CD4-positive, alpha-beta T cell treated with Interleukin-10 for 1 hour (primary cell): ENCODE data around the gene SORBS2.

Experiments
- DNase-seq: peaks from one replicate; pipeline ENCODE4 v3.0.0-alpha.2; 2020

SORBS2 gene

DNA sequence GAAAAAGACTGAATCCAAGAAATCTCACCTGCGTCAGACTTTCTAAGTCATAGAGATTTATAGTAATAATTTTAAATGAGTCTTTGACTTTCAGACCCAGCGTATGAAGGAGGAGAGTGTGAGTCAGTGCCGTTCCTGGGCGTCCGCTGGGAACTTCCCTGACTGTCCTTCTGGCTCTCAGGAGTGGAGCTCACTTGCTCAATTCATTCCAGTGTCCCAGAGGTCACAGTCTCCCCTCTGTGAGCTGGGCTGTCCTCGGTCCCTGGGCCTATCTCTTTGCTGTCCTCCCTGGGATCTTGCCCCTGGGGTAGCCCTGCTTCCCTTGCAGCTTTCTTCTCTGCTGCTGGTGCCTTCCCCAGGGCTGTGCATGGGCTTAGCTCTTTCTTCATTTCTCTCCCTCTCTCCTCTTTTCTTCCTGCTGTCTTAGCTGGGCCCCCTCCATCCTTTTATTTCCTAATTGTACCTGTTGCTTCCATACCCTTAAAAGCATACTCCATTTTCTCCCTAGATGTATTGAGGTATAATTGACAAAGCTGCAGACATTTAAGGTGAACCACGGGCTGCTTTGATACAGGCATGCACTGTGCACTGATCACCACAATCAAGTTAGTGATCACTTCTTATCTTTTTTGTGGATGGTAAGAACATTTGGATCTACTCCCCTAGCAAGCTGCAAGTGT, 11.6 kb downstream of the SORBS2 start:
- no peak for DNase-seq

DNA sequence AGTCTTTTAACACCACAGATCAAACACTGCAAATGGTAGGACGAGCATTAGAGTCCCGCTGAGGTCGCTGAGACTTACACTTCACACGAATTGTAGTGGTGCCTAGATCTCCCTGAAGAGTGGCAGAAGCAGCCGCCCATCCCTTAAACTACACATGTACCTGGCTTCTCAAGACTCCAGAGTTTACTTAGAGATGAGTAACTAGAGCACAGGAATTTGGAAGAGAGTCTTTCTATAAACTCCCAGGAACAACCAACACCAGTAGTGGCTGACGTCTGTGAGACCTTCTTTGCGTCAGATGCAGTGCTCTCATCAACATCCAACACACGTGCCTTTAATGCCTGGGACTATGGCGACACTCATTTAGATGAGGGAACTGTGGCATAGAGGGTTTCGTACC, 12.6 kb downstream of the SORBS2 start:
- DNase-seq, result no peak

DNA sequence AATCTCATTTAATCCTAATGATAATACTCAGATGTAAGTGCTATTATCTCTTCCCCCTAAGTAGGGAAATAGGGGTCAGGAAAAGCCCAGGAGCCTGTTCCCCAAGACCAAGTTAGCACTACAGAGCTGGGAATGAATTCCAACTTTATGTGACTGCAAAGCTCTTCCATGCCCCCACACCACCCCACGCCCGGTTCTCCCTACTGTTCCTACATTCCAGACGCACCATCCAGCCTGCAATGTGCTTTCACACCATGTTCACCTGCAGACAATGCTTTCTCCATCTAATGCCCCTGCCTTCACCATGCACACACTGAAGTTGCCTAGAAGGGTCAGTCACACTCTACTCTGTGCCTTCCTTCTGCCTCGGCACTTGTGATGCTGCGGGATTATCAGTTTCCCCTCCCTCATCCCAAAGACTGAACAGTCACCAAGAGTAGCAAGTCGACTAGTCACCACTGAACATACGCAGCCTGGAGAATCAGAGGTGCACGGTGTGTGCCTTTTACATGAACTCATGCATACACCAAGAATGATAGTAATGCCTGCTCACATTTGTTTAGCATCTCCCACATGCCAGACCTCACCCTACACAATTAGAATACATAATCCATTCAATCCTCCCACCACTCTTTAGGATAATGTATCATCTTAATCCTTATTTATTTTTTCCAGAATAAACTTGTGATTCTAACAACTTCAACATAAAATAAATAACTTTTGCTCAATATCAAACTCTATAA, 14.2 kb downstream of the SORBS2 start:
- DNase-seq, result no peak

DNA sequence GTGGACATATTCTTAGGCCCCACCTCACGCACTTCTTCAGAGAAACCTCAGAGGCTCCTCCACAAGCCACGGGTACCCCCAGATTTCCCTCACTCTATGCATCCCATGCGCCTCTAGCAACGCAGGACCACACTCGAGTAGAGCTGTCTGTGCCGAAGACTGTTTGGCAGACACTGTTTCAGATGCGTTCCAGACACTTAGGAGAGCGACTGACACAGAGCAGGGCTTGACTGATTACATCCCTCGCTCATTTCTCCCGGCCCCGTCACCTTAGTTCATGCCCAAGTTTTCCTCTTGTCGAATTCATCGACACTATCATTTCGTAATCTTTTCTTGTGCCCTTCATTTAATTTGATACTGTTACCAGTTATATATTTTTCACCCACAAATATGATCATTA, 15.0 kb downstream of the SORBS2 start:
- DNase-seq, result no peak

DNA sequence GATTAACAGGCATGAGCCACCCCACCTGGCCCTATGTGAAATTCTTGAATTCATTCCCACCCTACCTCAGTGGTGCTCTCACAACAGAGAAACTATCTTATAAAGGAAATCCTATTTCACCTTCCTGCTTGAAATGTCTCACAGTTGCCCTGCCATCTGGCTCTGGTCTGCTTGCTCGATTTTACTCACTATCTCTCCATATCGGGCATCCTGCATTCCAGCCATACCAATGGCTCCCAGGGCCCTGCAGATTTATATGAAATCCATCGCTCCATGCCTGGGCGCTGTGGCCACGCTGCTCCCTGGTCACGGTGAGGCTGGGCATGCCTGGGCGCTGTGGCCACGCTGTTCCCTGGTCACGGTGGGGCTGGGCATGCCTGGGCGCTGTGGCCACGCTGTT, 15.8 kb downstream of the SORBS2 start:
- DNase-seq, result no peak

DNA sequence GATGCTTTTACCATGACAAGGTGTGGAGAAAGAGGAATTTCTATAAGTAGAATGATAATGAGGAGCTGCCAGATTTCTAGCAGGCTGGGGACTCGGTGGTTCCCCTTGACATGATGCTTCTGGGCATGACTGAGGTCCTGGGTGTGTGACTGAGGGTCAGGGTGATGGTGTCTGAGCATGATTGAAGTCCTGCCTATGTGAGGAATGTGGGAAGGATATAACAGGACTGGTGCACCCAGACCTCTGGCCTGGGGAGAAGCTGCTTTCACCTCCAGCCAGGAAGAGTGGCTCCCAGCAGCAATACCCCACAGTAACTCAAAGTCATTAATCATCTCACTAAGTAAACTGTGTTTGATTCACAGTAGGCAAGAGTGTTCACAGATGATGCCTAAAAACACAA, 17.4 kb downstream of the SORBS2 start:
- no peak for DNase-seq

DNA sequence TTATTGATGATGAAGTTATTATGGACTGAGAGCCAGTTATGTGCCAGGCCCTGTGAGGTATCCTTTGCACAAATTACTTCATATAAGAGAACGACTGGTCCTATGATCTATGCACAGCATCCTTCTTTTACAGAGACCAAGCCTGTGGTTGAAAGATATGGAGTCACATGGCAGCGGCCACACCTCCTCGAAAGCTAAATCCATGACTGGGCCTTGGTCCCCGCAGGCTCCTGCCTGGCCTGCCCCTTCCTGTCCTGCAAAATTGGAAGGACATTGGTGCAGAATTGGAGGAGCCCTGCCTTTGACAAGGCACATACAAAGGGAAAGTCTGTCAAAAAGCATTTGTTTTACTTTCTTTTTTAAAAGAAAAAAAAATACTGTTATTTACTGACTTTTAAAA, 18.3 kb downstream of the SORBS2 start:
- DNase-seq, result no peak

DNA sequence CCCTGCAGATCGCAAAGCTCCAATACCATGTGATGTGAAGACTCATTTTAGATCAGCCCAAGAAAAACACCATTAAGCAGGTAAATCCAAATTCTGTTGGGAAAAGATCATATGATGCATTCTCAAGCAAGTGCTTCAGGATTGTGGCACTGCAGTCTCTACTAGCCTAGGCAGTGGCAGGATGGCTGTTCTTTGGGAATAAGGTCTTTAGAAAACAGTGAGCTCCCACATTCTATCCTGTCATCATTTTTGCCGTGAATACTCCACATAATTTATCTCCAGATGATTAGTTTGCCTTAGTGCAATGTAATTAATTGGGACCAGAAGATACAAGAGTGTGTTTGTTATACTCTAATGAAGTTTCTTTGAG, 18.9 kb downstream of the SORBS2 start:
- no peak for DNase-seq

DNA sequence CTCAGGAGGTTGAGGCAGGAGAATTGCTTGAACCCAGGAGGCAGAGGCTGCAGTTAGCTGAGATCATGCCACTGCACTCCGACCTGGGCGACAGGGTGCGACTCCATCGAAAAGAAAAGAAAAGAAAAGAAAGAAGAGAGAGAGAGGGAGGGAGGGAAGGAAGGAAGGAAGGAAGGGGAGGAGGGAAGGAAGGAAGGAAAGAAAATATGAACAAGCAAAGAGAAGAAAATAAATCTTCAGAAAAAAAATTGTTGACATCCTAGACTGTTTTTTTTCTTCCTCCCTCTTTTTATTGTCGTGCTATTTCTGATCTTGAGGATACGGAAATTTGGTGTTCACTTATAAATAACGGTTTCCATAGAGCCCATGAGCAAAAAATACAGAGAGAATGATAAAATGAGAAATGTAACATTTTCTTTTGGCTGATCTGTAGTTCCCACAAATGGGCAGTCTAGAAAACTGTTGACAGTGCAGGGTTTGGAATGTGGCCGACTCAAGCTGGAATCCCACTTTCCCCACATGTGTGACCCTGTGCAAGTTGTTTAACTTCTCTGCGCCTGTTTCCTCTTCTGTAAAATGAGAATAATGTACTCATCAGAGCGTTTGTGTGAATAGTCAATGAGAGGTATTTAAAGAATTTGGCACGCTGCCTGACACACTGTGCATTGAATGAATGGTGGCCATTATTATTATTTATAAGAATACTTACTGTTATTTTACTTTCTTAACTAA, 19.4 kb downstream of the SORBS2 start:
- no peak for DNase-seq

DNA sequence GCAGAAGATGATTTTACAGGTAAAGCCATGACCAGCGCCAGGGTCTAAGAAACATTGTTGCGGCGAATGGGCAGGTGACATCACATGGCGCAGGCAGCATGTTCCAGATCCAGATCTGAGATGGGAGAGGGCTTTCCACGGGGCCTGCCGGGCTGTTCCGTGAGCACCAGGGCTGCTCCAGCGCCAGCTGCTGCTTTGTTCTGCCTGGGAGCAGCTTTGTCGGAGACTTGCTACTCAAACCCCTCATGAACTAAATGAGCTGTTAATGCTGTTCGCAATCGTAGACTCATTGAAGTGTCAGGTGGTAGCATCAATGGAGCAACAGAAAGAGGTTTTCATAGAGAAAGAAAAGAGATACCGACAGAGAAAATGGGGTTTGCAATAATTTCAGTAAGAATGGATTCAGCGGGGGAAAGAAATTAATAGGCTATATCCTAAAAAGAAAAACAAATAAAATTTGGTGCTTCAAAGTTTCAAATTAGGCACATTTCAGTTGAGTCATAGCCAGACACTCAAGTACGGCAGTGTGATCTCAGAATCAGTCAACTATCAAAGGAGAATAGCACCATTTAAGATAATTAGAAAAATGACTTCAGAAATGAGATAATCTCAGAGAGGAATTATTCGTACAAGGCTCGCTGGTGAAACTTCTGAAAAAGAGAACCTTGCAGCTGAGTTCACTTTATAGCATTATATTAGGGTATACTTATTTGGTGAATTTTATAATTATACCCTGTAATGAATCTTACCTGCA, 23.9 kb downstream of the SORBS2 start:
- DNase-seq, result no peak

DNA sequence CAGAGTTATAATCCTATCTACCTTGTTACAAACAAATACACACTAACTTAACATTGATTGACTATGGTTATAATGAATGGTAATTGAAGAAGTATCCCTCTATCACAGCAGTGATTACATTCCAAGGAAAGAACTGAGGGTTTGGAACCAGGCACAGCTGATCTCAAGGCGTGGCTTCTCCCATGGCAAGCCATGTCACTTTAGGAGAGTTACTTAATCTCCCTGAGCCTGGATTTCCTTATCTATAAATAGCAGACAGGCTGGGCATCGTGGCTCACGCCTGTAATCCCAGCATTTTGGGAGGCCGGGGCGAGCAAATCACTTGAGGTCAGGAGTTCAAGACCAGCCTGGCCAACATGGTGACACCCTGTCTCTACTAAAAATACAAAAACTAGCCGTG, 25.6 kb downstream of the SORBS2 start:
- no peak for DNase-seq

DNA sequence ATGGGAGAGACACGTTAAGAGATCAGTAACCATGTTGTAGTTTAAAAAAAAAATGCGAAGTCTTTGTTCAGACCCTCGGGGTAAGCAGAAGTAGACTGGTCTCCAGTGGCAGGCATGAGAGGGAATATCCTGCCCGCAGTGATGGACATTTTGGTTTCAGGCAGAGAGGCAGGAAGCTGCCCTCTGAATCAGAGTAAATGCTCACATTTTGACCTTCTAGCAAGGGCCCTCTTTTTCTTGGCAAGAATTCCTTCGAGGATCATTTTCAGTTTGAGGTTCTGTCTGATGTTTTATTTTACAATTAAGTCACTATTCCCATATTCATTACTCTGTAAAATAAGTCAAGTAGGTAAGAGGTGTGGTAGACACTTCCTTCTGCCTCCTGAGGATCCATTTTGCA, 28.4 kb downstream of the SORBS2 start:
- DNase-seq, result no peak

DNA sequence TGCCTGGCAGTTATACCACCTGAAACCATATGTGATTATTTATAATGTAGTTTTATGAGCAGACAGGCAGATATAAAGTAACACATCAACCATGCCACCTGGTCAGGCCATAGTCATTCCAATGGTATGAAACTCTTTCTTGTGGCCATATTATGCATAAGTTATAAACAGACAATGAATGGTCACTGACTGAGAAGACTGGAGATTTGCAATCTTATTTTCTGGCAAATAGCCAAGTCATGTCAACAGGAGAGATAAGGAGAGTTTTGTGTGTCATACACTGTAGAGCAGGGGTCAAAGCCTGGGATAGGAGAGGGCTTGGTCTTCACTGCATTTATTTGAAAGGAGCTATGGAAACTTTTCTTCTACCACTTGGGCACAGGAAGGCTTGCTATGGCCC, 29.5 kb downstream of the SORBS2 start:
- no peak for DNase-seq

DNA sequence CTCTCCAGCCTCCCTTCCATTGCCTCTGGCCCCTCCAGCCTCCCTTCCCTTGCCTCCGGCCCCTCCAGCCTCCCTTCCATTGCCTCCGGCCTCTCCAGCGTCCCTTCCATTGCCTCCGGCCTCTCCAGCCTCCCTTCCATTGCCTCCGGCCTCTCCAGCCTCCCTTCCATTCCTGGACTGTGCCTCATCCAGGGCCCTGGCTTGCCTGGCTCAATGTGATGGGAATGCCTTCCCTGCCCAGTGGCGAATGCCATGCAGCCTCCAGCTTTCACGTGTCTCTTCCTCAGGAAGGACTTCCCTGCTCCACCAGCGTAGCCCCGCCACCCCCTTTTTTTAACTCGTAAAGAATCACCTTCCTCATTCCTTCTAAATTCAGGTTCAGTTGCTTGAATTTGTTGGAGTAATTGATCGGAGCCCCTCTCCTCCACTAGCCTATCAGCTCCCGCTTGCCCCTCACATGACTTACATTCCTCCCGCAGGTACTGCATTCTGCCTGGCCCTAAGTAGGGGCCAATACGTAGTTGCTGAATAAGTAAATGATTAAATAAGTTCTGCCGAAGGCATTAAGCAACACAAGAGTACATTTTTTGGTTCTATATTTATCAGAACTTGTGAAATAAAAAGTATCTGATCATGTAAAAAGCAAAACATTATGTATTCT, 30.3 kb downstream of the SORBS2 start:
- DNase-seq, result no peak

DNA sequence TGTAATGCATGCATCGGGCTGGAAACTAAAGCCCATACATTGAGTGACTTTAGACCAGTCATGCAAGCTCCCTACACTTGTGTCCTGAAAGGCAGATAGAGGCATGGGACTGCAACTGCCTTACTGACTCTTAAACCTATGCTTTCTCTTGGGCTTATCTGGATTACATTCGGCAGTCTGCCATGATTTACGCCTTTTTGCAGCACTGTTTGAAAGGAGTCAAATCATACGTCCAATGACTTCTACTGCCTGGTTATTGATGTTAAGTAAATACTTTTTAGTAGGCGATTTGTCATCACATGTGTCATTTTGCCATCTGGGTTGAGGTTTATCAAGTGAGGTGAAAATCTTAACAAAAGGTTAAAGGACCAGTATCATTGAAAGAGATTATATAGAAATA, 31.5 kb downstream of the SORBS2 start:
- no peak for DNase-seq

DNA sequence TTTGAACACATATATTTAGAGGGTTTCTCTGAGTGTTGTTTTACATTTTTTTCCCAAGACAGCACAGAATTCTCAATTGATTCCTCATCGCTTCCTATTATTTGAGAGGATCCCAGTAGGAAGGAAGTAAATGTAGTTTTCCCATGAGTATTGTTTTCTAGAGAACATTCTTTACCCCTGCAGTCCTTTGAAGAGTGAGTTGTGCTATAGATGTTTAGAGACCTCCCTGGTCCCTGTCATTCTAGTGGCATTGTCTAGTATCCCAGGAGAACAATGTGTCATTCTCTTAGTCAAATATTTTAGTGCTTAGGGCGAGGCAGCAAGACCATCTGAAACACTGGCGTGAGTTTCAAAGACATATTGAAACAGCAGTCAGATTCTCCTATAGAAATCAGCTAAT, 32.5 kb downstream of the SORBS2 start:
- no peak for DNase-seq

DNA sequence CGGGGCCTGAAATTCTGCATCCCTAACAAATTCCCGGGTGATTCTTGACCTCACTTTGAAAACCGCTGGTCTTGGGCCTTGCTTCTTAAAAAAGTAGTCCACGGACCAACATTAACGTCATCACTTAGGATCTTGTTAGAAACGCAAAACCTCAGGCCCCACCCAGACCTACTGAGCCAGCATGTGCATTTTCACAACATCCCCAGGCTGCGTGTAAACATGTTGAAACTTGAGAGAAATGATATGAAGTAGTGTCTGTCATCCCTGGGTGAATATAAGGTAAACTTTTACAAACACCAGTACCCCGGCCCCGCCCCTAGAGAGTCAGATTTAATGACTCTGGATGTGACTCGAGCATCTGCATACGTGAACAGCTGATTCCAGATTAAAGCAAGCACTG, 33.7 kb downstream of the SORBS2 start:
- DNase-seq, result no peak

DNA sequence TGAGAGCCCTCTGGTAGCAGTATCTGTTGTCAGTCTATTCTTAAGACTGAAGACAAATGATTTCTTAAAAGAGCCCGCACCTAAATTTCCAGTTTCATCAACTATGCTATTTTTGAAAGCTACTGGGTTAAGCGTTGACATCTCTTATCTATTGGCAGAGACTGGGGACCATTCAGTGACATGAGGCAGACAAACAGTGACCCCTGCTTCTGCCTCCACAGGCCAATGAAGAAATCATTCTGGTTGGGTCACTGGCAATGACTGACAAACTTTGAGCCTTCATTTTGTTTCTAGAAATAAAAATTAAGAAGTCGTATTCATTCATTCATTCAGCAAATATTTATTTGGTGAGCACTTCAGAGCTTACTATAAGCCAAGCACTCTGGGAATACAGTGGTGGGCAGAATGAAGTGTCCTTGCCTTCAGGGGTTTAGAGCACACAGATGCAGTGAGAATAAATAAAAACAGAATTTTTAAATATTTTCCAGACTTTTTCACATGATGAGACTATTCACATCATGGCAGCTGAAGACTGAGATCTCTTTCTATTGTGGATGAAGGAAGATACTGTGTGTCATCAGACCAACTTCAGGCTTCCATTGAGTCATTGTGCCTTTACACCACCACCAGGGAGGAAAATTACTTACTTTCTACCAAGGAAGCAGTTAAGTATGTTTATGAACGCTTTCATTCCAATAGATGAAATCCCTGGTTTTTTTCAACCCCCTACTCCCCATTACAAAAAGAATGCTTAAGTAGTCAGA, 36.0 kb downstream of the SORBS2 start:
- DNase-seq, result no peak

DNA sequence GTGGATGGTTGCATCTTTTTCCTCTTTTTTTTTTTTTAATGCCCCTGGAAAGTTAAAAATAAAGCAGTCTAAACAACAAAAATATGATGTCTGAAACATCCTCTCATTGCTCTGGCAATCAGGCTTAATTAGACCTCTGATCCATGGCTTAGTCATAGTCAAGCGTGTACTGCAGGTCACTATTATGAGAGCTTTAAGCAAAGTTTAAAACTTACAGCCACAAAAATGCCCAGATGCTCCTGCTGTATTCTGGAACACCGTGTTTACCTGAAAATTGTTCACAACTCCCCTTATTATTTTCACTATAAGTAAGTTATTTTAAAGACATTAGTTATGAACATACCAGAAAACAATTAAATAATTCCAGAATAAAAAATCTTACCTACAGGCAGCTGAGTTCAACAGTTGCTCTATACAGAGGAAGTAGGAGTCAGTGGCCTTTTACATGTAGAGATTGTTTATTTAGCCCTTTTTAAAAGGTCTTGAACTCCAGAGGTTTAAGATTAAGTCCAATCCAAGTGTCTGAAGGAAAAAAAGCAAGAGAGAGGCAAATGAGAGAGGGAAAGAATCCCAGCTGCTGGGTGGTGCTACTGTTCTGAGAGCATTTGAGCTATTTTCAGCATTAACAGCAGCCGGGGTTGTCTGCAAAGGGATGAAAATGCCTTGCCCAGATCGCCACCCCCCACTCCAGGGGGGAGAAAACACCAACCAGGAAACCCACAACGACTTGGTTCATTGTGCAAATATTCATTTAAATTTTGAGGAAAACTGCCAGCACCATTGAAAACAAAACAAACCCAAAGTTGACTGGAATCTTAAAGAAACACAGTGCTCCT, 36.9 kb downstream of the SORBS2 start:
- no peak for DNase-seq

DNA sequence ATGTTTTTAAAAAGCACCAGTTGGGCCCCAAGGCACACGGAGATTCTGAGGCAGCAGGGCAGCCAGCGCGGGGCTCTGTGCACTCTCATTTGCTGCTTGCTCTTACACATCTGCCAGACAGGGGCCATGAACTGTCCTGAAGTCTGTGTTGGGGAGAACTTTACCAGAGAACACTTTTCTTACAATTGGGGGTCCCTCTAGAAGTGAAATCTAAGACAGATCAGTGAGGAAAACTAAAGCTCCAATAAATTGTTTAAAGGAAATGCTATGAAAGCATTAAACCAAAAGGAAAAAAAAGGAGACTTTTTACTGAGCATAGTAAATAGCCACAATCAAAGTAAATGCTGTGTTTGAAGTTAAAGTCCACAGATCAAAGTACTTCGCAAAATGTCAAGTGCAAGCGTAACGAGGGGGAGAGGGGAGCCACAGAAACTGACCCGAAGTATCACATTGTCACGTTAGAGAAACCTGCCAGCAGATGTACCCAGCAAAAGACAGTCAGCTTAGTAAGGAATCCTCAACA, 37.8 kb downstream of the SORBS2 start:
- DNase-seq, result no peak

DNA sequence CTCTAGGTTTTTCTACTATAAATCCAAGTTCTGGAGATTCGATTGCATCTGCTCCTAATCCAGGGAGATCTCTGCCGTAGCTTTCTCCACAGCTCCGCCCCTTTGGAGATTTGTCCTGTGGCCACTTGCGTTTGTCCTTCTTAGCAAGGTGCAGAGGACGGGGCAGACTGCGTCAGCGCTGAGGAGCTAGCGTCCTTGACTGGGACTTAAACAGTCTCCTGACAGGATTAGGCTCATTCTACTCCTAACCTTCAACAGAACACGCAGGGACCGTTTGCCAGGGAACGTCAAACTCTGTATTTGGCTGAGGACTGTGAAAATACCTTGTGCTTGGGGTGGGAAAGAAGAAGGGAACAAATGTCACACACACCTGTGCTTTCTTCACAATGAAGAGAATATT, 38.6 kb downstream of the SORBS2 start:
- DNase-seq, result no peak
